HCT116 (cell line): ENCODE results near the gene RNF13. TPM values are rescaled to one million over a fixed set of nuclear protein-coding genes. Genes with fewer than 3 reads are reported as not detected.

ENCODE experiments used
- ATAC-seq: fragments of 200-7000 bp; cut with Tn5 transposase; 2 replicates; pipeline ENCODE4 v1.9.1; 2020; ENCODE audit warnings: mild to moderate bottlenecking, moderate library complexity
- BruUV-seq: library from RNA; stranded (reverse); fragments of 400-500 nt; replicated peaks from 2 replicates; lab custom pipeline; 2021; lab: Mats Ljungman, UMichigan
- CTCF ChIA-PET: fragments of 300-600 bp; sonication (Branson Sonifier 250); formaldehyde crosslinking; loops from one replicate; lab custom pipeline; 2021; ENCODE audit warnings: antibody characterized with exemption; lab: Charles Lee
- POLR2A ChIA-PET: fragments of 300-600, 350-600 bp; sonication (Branson Sonifier 250); formaldehyde crosslinking; loops from one replicate; lab custom pipeline; 2021; ENCODE audit warnings: antibody characterized with exemption; lab: Charles Lee
- RAD21 ChIA-PET, 2 experiments: fragments of 300-600 bp; sonication (Branson Sonifier 250); formaldehyde crosslinking; loops; one replicate each; lab custom pipeline; 2023; ENCODE audit warnings: low total read pairs in 2 of 2; ENCODE audit not compliant: uncharacterized antibody in 2 of 2, unreplicated experiment in 2 of 2, low non-redundant PET in 1 of 2; lab: Charles Lee
- DNase-seq: peaks from one replicate; pipeline ENCODE4 v3.0.0-alpha.2; 2010; ENCODE audit warnings: low read depth, low spot score
- H2AFZ ChIP-seq: fragments of 200-600 bp; shearing (Covaris generic), sonication (generic); 2 replicates; pipeline ENCODE4 v1.6.1; 2017; ENCODE audit warnings: low read depth, mixed run types, mixed read lengths, antibody characterized with exemption, low read length; ENCODE audit not compliant: poor library complexity, severe bottlenecking
- H3K27ac ChIP-seq: 2 replicates; pipeline ENCODE4 v1.5.1; 2012; ENCODE audit warnings: low read depth, low read length
- H3K27me3 ChIP-seq: fragments of 200-600 bp; sonication (generic); 2 replicates; pipeline ENCODE4 v1.6.1; 2016; ENCODE audit warnings: mixed run types, low read length, mixed read lengths; ENCODE audit not compliant: insufficient read depth
- H3K36me3 ChIP-seq, 2 experiments: fragments of 200-500 bp in 1 of 2; fragments of 200-600 bp in 1 of 2; sonication (Bioruptor generic) in 1 of 2; sonication (generic) in 1 of 2; 2 replicates each; pipeline versions ENCODE4 v1.5.1 to v1.6.1; 2014 to 2016; ENCODE audit warnings: low read length in 2 of 2, inconsistent platforms in 1 of 2, mixed read lengths in 1 of 2, mixed run types in 1 of 2; ENCODE audit not compliant: insufficient read depth in 2 of 2, control insufficient read depth in 1 of 2
- H3K4me1 ChIP-seq, 2 experiments: fragments of 200-600 bp in 1 of 2; sonication (generic) in 1 of 2; 2 replicates each; pipeline versions ENCODE4 v1.5.1 to v1.6.1; 2012 to 2017; ENCODE audit warnings: low read length in 2 of 2, inconsistent platforms in 1 of 2, mild to moderate bottlenecking in 1 of 2, mixed read lengths in 1 of 2, mixed run types in 1 of 2, moderate library complexity in 1 of 2; ENCODE audit not compliant: insufficient read depth in 2 of 2, control insufficient read depth in 1 of 2
- H3K4me2 ChIP-seq: fragments of 200-600 bp; sonication (generic); 2 replicates; pipeline ENCODE4 v1.6.1; 2017; ENCODE audit warnings: mixed run types, low read length, mixed read lengths
- H3K4me3 ChIP-seq, 2 experiments: fragments of 200-600 bp in 1 of 2; sonication (generic) in 1 of 2; replicated peaks in 1 of 2; 2 replicates each; pipeline ENCODE4 v1.5.1; 2011 to 2016; ENCODE audit warnings: low read length in 2 of 2, control low read depth in 1 of 2, low read depth in 1 of 2, mild to moderate bottlenecking in 1 of 2, mixed read lengths in 1 of 2, mixed run types in 1 of 2
- H3K79me2 ChIP-seq: fragments of 200-600 bp; sonication (generic); 2 replicates; pipeline ENCODE4 v1.6.1; 2017; ENCODE audit warnings: mild to moderate bottlenecking, mixed run types, low read length, moderate library complexity, mixed read lengths; ENCODE audit not compliant: insufficient read depth
- H3K9ac ChIP-seq: fragments of 200-600 bp; sonication (generic); 2 replicates; pipeline ENCODE4 v1.6.1; 2016; ENCODE audit warnings: low read length, mixed read lengths
- H3K9me2 ChIP-seq: fragments of 200-600 bp; sonication (generic), shearing (Covaris generic); 2 replicates; pipeline ENCODE4 v1.6.1; 2017; ENCODE audit warnings: mixed run types, mild to moderate bottlenecking, moderate library complexity; ENCODE audit not compliant: insufficient read depth
- H3K9me3 ChIP-seq, 2 experiments: fragments of 200-500 bp in 1 of 2; fragments of 200-600 bp in 1 of 2; sonication (Bioruptor generic) in 1 of 2; sonication (generic) in 1 of 2; 2 replicates each; pipeline ENCODE4 v1.6.1; 2014 to 2017; ENCODE audit warnings: low read length in 2 of 2, mixed read lengths in 2 of 2, inconsistent platforms in 1 of 2, low read depth in 1 of 2, mild to moderate bottlenecking in 1 of 2, mixed run types in 1 of 2, moderate library complexity in 1 of 2; ENCODE audit not compliant: control insufficient read depth in 1 of 2, insufficient read depth in 1 of 2
- H4K20me1 ChIP-seq: fragments of 200-600 bp; sonication (generic), shearing (Covaris generic); 2 replicates; pipeline ENCODE4 v1.6.1; 2017; ENCODE audit warnings: mixed run types, mild to moderate bottlenecking, moderate library complexity; ENCODE audit not compliant: insufficient read depth
- EZH2phosphoT487 ChIP-seq: fragments of 200-600 bp; IDR thresholded peaks from 2 replicates; pipeline ENCODE4 v1.6.1; 2018; ENCODE audit warnings: antibody characterized with exemption, borderline replicate concordance
- POLR2AphosphoS5 ChIP-seq: IDR thresholded peaks from 2 replicates; pipeline ENCODE4 v1.6.1; 2011; ENCODE audit warnings: mild to moderate bottlenecking, low read depth, low read length, moderate library complexity
- RAD21 ChIP-seq: IDR thresholded peaks from 2 replicates; pipeline ENCODE4 v1.6.1; 2012; ENCODE audit warnings: low read depth, mild to moderate bottlenecking
- REST ChIP-seq: IDR thresholded peaks from 2 replicates; pipeline ENCODE4 v1.6.1; 2012; ENCODE audit warnings: low read depth
- ZFX ChIP-seq: fragments of 450-650 bp; IDR thresholded peaks from 2 replicates; pipeline ENCODE4 v1.6.1; 2017
- intact Hi-C: fragments of 100-400 bp; cut with micrococcal nuclease; formaldehyde crosslinking; loops from 2 replicates; pipeline ENCODE4 v1.10.0; 2022
- total RNA-seq: library from RNA; stranded (reverse); gene quantifications from one replicate; pipeline ENCODE4 v1.2.1, GENCODE V29; 2021; ENCODE audit not compliant: unreplicated experiment
- TF ChIP-seq, protein P1 (sequence below), 3 experiments: fragments of 200-600 bp in 1 of 3; sonication (generic) in 1 of 3; IDR thresholded peaks in 2 of 3; conservative IDR thresholded peaks in 1 of 3; 2 replicates each; pipeline ENCODE4 v1.5.1; 2012 to 2017; ENCODE audit warnings: low read depth in 2 of 3, low read length in 2 of 3, antibody characterized with exemption in 1 of 3, borderline replicate concordance in 1 of 3, control low read depth in 1 of 3, mild to moderate bottlenecking in 1 of 3, mixed read lengths in 1 of 3, mixed run types in 1 of 3, moderate library complexity in 1 of 3; ENCODE audit not compliant: insufficient read depth in 1 of 3
- TF ChIP-seq, protein P2 (sequence below): IDR thresholded peaks from 2 replicates; pipeline ENCODE4 v1.6.1; 2011; ENCODE audit warnings: mild to moderate bottlenecking, low read length, moderate library complexity; ENCODE audit not compliant: insufficient replicate concordance; ENCODE audit errors: extremely low read depth

The RNF13 gene
- total RNA-seq, 1 experiment from 2014 or later: 39.9 TPM

- no peaks in the 10 kb centered on the region for H3K9me3 ChIP-seq
- no peak overlapping the region for H3K4me2 ChIP-seq
- H3K27me3 ChIP-seq: no peaks in the 10 kb centered on the region
- H3K9me2 ChIP-seq: no peaks in the 10 kb centered on the region
- intact Hi-C loops: no loop called here
- peaks cover 6% of the 10 kb centered on the region; the same call in 1 of the 2 replicates for H3K79me2 ChIP-seq
- peaks cover 0 to 4% of the 10 kb centered on the region in 2 experiments; a peak in 1 of 4 replicates for H3K4me1 ChIP-seq
- no peak overlapping the region for H3K9ac ChIP-seq
- CTCF ChIA-PET: no interaction called here
- H3K4me3 ChIP-seq: no peak overlapping the region
- BruUV-seq: no TSS peak
- H4K20me1 ChIP-seq: no peaks in the 10 kb centered on the region
- DNase-seq: no peak
- POLR2A ChIA-PET: no interaction called here
- RAD21 ChIA-PET: no interaction called here
- no peaks in the 10 kb centered on the region for H3K36me3 ChIP-seq
- no peak overlapping the region for H2AFZ ChIP-seq
- H3K27ac ChIP-seq: no peak overlapping the region
- TF ChIP-seq, protein P1, sequence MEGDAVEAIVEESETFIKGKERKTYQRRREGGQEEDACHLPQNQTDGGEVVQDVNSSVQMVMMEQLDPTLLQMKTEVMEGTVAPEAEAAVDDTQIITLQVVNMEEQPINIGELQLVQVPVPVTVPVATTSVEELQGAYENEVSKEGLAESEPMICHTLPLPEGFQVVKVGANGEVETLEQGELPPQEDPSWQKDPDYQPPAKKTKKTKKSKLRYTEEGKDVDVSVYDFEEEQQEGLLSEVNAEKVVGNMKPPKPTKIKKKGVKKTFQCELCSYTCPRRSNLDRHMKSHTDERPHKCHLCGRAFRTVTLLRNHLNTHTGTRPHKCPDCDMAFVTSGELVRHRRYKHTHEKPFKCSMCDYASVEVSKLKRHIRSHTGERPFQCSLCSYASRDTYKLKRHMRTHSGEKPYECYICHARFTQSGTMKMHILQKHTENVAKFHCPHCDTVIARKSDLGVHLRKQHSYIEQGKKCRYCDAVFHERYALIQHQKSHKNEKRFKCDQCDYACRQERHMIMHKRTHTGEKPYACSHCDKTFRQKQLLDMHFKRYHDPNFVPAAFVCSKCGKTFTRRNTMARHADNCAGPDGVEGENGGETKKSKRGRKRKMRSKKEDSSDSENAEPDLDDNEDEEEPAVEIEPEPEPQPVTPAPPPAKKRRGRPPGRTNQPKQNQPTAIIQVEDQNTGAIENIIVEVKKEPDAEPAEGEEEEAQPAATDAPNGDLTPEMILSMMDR (IDR thresholded peaks at IDR 0.05 in 2 of 3, conservative IDR thresholded peaks at IDR 0.05 in 1 of 3; ENCODE audit: borderline replicate concordance in 1 of 3, insufficient read depth in 1 of 3, low read depth in 2 of 3, low read length in 2 of 3): no peak
- no peak for ATAC-seq
These were observed 128.2 kb downstream of the RNF13 start for GRCh38 chr3:149941186-149941585.

GRCh38 chr3:149941946-149942345 lies 128.9 kb downstream of the RNF13 start:
- RAD21 ChIA-PET: no interaction called here
- BruUV-seq: no TSS peak
- DNase-seq: no peak
- CTCF ChIA-PET: no interaction called here
- POLR2A ChIA-PET: no interaction called here
- intact Hi-C loops: no loop called here
- peaks cover 4% of the 10 kb centered on the region; the same call in 1 of the 2 replicates for H4K20me1 ChIP-seq
- H3K4me1 ChIP-seq: peaks cover 0 to 2% of the 10 kb centered on the region in 2 experiments; a peak in 1 of 4 replicates
- TF ChIP-seq ZFX (no peak), REST (no peak), RAD21 (no peak), POLR2AphosphoS5 (no peak), EZH2phosphoT487 (no peak)
- TF ChIP-seq, protein P1 (IDR thresholded peaks at IDR 0.05 in 2 of 3, conservative IDR thresholded peaks at IDR 0.05 in 1 of 3; ENCODE audit: borderline replicate concordance in 1 of 3, insufficient read depth in 1 of 3, low read depth in 2 of 3, low read length in 2 of 3): no peak
- TF ChIP-seq, protein P2, sequence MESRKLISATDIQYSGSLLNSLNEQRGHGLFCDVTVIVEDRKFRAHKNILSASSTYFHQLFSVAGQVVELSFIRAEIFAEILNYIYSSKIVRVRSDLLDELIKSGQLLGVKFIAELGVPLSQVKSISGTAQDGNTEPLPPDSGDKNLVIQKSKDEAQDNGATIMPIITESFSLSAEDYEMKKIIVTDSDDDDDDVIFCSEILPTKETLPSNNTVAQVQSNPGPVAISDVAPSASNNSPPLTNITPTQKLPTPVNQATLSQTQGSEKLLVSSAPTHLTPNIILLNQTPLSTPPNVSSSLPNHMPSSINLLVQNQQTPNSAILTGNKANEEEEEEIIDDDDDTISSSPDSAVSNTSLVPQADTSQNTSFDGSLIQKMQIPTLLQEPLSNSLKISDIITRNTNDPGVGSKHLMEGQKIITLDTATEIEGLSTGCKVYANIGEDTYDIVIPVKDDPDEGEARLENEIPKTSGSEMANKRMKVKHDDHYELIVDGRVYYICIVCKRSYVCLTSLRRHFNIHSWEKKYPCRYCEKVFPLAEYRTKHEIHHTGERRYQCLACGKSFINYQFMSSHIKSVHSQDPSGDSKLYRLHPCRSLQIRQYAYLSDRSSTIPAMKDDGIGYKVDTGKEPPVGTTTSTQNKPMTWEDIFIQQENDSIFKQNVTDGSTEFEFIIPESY: no peak
- TF ChIP-seq, all 23 proteins: peak for 0
- Histone ChIP-seq H3K4me2 (no peak overlapping the region), H3K9me2 (no peaks in the 10 kb centered on the region), H3K9ac (no peak overlapping the region), H3K4me3 (no peak overlapping the region), H3K36me3 (no peaks in the 10 kb centered on the region), H2AFZ (no peak overlapping the region), H3K9me3 (no peaks in the 10 kb centered on the region), H3K79me2 (peaks cover 10% of the 10 kb centered on the region; the same call in 1 of the 2 replicates), H3K27ac (no peak overlapping the region), H3K27me3 (no peaks in the 10 kb centered on the region)
- ATAC-seq: no peak
